Measurements from ENCODE around the gene MYBPC2.

MYBPC2 gene

GRCh38 chr19:50406829-50407228 is 25.9 kb upstream of the MYBPC2 start (continued):
- TF ChIP-seq ZNF692 (tag by site-specific recombination; IDR thresholded peaks at IDR 0.05) (no peak), ZNF214 (tag by site-specific recombination; IDR thresholded peaks at IDR 0.05; ENCODE audit: borderline replicate concordance) (no peak), ZNF596 (tag by site-specific recombination; IDR thresholded peaks at IDR 0.05) (no peak), ZNF23 (tag by site-specific recombination; IDR thresholded peaks at IDR 0.05; ENCODE audit: borderline replicate concordance) (no peak), ZFP41 (tag by site-specific recombination; IDR thresholded peaks at IDR 0.05; ENCODE audit: borderline replicate concordance) (no peak)
- TF ChIP-seq, protein P1, sequence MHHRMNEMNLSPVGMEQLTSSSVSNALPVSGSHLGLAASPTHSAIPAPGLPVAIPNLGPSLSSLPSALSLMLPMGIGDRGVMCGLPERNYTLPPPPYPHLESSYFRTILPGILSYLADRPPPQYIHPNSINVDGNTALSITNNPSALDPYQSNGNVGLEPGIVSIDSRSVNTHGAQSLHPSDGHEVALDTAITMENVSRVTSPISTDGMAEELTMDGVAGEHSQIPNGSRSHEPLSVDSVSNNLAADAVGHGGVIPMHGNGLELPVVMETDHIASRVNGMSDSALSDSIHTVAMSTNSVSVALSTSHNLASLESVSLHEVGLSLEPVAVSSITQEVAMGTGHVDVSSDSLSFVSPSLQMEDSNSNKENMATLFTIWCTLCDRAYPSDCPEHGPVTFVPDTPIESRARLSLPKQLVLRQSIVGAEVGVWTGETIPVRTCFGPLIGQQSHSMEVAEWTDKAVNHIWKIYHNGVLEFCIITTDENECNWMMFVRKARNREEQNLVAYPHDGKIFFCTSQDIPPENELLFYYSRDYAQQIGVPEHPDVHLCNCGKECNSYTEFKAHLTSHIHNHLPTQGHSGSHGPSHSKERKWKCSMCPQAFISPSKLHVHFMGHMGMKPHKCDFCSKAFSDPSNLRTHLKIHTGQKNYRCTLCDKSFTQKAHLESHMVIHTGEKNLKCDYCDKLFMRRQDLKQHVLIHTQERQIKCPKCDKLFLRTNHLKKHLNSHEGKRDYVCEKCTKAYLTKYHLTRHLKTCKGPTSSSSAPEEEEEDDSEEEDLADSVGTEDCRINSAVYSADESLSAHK (tag by site-specific recombination; IDR thresholded peaks at IDR 0.05), result no peak

GRCh38 chr19:50409347-50409746 is 23.3 kb upstream of the MYBPC2 start:
- peaks cover 48 to 80% of the 10 kb centered on the region in 2 experiments for H3K36me3 ChIP-seq (ENCODE audit: control insufficient read depth in 2 of 2, insufficient read depth in 1 of 2, low read length in 2 of 2)
- POLR2A ChIA-PET, result interaction anchor here (0.7 to 0.8 kb wide), 2 partner anchors 25 to 102 kb away, joined by 3 to 4 read pairs; partner anchors contain the start of genes JOSD2 and POLD1
- H3K9me3 ChIP-seq (ENCODE audit: control insufficient read depth, insufficient read depth, low read depth, low read length), result no peaks in the 10 kb centered on the region

DNA sequence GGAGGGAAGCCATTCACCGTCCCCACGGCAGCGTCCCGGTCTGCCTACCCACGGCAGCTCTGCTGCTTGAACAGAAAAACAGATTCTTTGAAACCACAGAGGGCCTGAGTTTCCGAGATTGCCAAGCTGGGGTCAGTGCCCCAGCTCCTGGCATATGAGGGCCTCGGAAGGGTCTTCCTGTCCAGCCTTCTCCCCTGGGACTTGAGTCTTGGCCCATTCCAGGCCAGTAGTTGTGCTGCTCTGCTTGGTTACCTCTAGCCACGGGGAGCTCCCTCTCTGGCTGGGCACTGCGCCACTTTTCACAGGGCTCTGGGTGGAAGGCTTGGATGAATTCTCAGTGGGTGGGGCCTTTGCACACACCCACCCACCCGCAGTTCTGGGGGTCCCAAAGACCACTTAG is 22.6 kb upstream of the MYBPC2 start:
- H3K4me1 ChIP-seq (ENCODE audit: control insufficient read depth, insufficient read depth, low read length), result no peaks in the 10 kb centered on the region
- TF ChIP-seq GFI1B (tag by site-specific recombination; IDR thresholded peaks at IDR 0.05) (no peak), ZNF580 (tag by site-specific recombination; IDR thresholded peaks at IDR 0.05) (peak; percentile 36; the same call in 1 of the 2 replicates)
- H3K9me3 ChIP-seq (ENCODE audit: control insufficient read depth, insufficient read depth, low read depth, low read length), result no peaks in the 10 kb centered on the region
- ChIA-PET CTCF (interaction anchor here (0.6 to 0.9 kb wide), 3 partner anchors 13 to 434 kb away, joined by 3 to 5 read pairs (median 3); no protein-coding TSS in a partner anchor), POLR2A (interaction anchor here (0.8 kb wide), 1 partner anchor 26 kb away, joined by 3 read pairs; the partner anchor contains the start of gene POLD1)
- no peak overlapping the region for H3K27ac ChIP-seq (ENCODE audit: extremely low read depth, low read depth, low read length)
- no peak overlapping the region for H3K4me3 ChIP-seq (ENCODE audit: low read depth, low read length)
- H3K36me3 ChIP-seq (ENCODE audit: control insufficient read depth in 2 of 2, insufficient read depth in 1 of 2, low read length in 2 of 2), result peaks cover 45 to 81% of the 10 kb centered on the region in 2 experiments

More at GRCh38 chr19:50409347-50409746, 23.3 kb upstream of the MYBPC2 start:
- no peak overlapping the region for H3K27ac ChIP-seq (ENCODE audit: extremely low read depth, low read depth, low read length)
- H3K4me1 ChIP-seq (ENCODE audit: control insufficient read depth, insufficient read depth, low read length), result no peaks in the 10 kb centered on the region
- CTCF ChIA-PET, result interaction anchor here (0.9 kb wide), 1 partner anchor 51 kb away, joined by 3 read pairs; no protein-coding TSS in a partner anchor
- no peak overlapping the region for H3K4me3 ChIP-seq (ENCODE audit: low read depth, low read length)
- TF ChIP-seq, protein P2, sequence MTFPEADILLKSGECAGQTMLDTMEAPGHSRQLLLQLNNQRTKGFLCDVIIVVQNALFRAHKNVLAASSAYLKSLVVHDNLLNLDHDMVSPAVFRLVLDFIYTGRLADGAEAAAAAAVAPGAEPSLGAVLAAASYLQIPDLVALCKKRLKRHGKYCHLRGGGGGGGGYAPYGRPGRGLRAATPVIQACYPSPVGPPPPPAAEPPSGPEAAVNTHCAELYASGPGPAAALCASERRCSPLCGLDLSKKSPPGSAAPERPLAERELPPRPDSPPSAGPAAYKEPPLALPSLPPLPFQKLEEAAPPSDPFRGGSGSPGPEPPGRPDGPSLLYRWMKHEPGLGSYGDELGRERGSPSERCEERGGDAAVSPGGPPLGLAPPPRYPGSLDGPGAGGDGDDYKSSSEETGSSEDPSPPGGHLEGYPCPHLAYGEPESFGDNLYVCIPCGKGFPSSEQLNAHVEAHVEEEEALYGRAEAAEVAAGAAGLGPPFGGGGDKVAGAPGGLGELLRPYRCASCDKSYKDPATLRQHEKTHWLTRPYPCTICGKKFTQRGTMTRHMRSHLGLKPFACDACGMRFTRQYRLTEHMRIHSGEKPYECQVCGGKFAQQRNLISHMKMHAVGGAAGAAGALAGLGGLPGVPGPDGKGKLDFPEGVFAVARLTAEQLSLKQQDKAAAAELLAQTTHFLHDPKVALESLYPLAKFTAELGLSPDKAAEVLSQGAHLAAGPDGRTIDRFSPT (tag by site-specific recombination; IDR thresholded peaks at IDR 0.05), result peak; percentile 21; the same call in 1 of the 2 replicates
- TF ChIP-seq ZNF555 (tag by site-specific recombination; conservative IDR thresholded peaks at IDR 0.05), result no peak
- no peak for TF ChIP-seq ZNF26 (tag by site-specific recombination; IDR thresholded peaks at IDR 0.05)
- TF ChIP-seq ZNF354C (tag by site-specific recombination; IDR thresholded peaks at IDR 0.05; ENCODE audit: borderline replicate concordance, low read depth), result no peak
- TF ChIP-seq ZNF404 (tag by site-specific recombination; IDR thresholded peaks at IDR 0.05), result no peak
- TF ChIP-seq GLIS2 (tag by site-specific recombination; IDR thresholded peaks at IDR 0.05), result no peak
